ENCODE data around the gene RDH12.
A peak's percentile ranks its signal among the peaks of the same experiment; 100 is the strongest.
"Not testable (repeated sequence)": the region's sequence is repeated elsewhere in the genome, so short reads cannot be mapped to it uniquely, and the experiment has no call there.

Gene RDH12

DNA sequence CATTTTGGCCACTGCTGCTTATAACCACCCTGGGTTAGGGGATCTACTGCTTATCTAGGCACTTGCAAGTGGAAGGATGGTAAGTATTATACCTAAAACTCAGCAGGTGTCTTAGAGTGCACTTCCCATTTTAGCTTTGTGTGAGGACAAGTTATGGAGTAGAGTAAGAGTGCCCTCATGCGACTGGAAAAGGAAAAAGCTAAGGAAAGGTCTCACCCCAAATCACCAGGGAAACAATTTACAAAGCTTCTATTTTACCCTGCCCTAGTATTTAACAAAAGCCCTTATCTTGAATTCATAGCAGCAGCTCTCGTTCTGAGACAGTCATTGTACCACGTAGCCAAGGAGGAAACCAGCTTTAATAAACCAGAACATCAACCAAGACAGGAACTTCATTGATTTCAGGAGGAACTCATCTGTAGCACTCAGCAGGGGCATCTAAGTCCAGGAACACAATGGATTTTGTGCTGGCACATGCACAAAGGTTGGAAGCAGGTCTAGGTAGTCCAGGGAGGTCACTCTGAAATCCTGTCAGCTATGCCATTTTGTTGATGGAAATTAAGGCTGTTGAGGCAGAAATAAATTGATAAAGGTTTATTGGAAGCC is 2.9 kb downstream of the RDH12 start:
- peak; percentile 98 for FAIRE-seq
- DNase-seq (ENCODE audit: insufficient read length, low spot score) = peak; percentile 31

DNA sequence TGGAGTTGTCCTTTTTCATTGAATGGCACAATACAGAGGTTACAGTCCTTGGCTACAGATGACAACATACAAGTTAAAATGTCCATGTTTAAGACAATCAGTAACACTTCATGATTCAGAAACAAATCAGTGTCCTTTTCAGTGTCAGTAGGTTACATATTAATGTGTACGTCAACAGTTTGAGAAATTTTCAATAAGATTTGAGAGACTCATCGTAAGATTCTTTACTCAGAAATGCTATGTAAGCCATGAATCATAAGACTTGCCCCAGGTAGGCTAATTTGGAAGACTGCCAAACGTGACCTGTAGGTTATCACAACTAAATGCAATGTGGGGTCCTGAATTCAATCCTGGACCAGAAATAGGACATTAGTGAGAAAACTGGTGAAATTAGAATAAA is 3.5 kb downstream of the RDH12 start:
- DNase-seq (ENCODE audit: insufficient read length, low spot score) = no peak

DNA sequence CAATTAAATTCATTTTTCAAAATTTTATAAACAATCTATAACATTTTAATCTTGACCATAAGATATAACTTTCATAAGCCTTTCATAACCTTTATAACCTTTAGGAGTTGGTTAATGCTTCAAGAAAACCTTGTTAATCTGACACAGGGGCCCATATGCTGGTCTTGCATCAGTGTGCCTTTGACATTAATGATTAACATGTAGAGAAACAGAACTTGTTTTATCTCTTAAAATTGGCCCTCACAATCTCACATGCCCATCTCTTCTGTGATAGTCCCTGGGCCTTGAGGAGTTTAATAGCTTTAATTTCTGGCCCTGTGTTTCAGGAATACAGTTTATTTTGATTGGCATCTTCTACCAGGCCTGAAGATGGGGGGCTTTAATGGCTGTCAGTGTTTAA is 7.7 kb downstream of the RDH12 start:
- not testable (repeated sequence) for DNase-seq (ENCODE audit: insufficient read length, low spot score); FAIRE-seq

More for the DNA sequence above, 3.5 kb downstream of the RDH12 start:
- FAIRE-seq = no peak

DNA sequence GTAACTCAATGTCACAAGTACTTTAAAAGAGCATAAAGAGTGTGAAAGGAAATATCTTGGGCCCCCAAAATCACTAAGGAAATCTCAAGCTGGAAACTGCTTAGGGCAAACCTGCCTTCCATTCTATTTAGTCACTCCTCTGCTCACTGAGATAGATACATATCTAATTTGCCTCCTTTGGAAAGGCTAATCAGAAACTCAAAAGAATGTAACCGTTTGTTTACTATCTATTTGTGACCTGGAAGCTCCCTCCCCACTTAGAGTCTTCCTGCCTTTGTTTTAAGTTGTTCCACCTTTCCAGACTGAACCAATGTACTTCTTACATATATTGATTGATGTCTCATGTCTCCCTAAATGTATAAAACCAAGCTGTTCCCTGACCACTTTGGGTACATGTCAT is 8.1 kb downstream of the RDH12 start:
- FAIRE-seq; DNase-seq (ENCODE audit: insufficient read length, low spot score): not testable (repeated sequence)

DNA sequence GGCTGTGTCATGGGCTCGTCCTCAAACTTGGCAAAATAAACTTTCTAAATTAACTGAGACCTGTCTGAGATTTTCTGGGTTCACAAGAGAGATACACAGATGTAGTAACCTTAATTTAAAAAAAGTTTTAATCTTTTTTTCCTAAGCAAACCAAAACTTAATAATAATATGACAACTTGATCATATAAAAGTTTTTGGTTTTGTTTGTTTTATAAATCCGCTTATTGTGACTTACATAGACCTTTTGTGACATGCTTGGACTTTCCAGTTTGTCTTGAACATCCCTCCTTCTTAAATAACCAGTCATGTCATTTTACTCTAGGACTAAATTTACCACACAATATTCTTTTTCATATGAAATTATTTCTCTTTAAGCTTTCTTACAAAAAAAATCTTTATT is 8.5 kb downstream of the RDH12 start:
- FAIRE-seq (no peak), DNase-seq (ENCODE audit: insufficient read length, low spot score) (no peak)

DNA sequence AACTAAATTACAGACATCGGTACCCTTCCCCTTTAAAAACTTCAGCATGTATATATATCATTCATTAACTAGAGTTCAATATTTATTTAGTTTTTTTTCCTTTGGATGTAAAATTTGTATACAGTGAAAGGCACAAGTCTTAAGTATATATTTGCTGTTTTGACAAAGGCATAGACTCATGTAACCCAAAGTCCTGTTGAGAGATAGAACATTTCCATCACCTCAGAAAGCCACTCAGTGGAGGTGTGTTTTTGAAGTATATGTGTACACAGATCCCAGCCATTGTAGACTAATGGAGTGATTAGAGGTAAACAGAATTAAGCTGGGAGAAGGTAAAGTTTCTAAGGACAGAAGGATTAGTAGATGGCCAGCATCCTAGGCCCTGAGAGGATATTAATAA is 15.4 kb downstream of the RDH12 start:
- no peak for DNase-seq (ENCODE audit: insufficient read length, low spot score)
- no peak for FAIRE-seq

DNA sequence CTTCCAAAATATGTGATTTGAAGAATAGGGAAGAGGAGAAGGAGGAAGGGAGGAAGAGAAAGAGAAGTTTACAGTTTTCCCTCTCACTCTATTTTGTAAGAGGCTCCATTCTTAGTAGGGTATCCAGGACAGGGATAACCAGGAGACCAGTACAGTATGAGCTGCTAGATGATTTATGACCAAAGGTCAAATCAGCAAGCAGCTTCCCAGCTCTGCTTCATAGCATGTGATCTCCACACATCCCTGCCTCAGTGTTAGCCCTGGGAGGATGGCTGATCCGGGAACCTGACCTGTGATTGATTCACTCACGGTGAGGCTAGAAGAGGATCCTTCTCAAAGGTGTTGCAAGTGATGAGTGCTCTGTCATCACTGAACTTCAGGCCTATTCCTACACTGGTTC is 16.6 kb downstream of the RDH12 start:
- FAIRE-seq = no peak
- DNase-seq (ENCODE audit: insufficient read length, low spot score) = no peak

DNA sequence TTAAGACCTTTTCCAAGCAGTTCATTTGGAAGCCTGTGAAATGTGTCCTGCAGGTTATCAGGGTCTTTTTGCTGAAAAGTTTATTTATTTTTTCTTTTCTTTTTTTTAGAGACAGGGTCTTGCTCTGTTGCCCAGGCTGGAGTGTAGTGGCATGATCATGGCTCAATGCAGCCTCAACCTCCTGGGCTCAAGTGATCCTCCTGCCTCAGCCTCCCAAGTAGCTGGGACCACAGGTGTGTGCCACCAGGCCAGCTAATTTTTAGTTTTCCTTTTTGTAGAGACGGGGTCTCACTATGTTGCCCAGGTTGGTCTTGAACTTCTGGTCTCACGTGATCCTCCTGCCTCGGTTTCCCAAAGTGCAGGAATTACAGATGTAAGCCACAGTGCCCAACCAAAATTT is 17.7 kb downstream of the RDH12 start:
- not testable (repeated sequence) for DNase-seq (ENCODE audit: insufficient read length, low spot score); FAIRE-seq

DNA sequence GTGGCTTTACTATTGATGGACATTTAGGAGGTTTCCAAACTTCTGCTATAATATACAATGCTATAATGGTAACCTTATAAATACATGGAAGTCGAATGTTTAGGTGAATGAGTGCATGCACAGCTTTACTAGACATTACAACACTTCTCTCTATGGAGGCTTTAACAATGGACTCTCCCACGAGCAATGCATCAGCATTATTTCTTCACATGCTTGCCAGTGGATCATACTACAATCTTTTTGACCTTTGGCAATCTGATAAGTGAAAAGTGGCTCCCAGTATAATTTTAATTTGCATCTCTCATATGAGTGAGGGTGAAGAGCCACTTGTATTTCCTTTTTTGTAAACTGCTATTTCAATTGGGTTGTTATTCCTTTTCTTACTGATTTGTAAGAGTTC is 18.2 kb downstream of the RDH12 start:
- FAIRE-seq (no peak), DNase-seq (ENCODE audit: insufficient read length, low spot score) (no peak)

DNA sequence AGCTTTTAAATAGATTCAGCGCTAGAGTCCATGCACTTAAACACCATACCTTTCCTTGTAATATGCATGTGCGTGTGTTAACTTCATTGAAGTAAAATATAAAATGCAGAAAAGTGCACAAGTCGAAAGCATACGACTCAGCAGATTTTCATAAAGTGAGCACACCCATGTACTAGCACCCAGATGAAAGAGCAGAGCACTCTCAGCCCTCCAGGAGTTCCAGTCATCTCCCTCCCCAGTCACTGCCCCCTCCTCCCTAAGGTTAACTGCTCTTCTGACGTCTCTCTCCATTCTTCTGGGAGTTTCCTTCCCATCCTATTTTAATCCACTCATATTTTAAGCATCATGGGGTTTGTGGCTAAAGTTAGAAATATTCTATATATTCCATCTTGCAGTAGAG is 20.2 kb downstream of the RDH12 start:
- DNase-seq (ENCODE audit: insufficient read length, low spot score) (no peak), FAIRE-seq (no peak)

DNA sequence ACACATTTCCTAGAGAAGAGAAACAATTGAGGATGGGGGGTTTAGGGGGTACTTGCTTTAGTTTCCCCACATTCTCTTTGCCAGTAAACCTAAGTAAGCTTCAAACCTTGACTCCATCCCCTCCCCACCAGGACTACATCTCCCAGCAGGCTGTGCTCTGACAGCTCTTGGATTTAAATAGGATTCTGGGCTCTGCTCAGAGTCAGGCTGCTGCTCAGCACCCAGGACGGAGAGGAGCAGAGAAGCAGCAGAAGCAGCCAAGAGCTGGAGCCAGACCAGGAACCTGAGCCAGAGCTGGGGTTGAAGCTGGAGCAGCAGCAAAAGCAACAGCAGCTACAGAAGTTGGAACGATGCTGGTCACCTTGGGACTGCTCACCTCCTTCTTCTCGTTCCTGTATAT is 20.6 kb downstream of the RDH12 start:
- DNase-seq (ENCODE audit: insufficient read length, low spot score) (no peak), FAIRE-seq (no peak)

DNA sequence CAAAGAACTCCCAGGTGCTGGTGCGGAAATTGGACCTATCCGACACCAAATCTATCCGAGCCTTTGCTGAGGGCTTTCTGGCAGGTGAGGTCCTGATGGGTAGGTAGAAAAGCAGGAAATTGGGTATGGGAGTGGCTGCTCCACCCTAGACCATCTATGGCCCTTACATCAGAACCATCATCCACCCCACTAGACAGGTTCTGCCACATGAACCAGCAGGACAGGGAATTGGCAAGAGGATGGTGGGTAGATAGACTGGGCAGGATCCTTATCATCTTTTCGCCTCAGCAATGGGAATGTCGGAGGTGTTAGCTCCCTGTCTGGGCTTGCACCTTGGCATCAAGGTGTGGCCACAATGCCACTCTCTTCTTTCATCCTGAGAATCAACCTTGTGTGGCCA is 23.5 kb downstream of the RDH12 start:
- no peak for FAIRE-seq
- DNase-seq (ENCODE audit: insufficient read length, low spot score) = no peak

DNA sequence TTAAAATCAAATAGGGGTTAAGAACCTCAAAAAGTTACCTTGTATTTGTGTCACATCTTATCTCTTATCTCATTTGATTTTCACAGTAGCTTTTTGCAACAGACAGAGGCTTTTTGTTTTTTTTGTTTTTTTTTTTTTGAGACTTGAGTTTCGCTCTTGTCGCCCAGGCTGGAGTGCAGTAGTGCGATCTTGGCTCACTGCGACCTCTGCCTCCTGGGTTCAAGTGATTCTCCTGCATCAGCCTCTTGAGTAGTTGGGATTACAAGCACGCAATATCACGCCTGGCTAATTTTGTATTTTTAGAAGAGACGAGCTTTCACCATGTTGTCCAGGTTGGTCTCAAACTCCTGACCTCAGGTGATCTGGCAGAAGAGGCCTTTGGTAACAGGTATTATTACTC is 25.7 kb downstream of the RDH12 start:
- DNase-seq (ENCODE audit: insufficient read length, low spot score) (no peak), FAIRE-seq (no peak)

DNA sequence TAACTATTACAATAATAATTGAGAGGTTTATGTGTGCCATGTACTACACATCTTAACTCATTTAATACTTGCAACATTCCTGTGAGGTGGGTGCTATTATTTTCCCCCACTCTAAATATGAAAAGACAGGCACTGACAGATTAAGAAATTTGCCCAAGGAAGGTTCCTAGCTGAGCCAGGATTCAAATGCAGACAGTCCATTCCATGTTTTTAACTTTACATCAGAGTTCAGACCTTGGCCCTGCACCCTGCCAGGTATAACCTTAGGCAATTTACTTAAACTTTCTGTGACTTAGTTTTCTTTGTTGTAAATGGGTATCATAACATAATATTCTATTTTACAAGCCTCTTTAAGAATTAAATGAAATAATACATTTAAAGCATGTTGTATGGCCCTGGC is 26.6 kb downstream of the RDH12 start:
- FAIRE-seq = no peak
- no peak for DNase-seq (ENCODE audit: insufficient read length, low spot score)

DNA sequence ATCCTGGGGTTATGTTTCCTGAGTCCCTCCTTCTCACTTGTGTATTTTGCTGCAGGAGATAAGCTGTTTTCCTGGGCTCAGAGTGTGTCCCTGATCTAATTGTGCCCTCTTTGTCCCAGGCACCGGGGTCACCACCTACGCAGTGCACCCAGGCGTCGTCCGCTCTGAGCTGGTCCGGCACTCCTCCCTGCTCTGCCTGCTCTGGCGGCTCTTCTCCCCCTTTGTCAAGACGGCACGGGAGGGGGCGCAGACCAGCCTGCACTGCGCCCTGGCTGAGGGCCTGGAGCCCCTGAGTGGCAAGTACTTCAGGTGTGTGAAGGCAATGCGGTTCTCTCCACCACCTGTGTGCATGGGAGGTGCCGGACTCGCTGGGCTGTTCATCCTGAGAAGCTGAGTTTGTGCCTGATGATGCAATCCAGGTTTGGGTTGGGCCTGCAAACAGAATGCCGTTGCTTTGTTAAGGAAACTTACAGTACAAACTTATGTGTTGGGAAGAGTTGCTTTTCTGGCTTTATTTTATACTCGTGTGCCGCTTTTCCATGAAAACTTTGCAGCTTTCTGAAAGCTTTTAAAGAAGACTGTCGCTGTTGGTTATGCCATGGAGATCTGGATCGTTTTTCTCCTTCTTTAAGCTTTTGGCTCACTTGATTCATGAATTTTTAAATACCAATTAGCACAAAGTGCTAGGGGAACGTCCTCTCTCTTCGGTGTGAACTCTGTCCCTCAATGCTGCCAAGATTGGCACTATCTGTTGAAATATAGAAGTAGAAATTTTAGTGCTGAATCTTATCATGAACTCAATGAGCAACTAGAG is 27.6 kb downstream of the RDH12 start:
- FAIRE-seq (no peak), DNase-seq (ENCODE audit: insufficient read length, low spot score) (no peak)

DNA sequence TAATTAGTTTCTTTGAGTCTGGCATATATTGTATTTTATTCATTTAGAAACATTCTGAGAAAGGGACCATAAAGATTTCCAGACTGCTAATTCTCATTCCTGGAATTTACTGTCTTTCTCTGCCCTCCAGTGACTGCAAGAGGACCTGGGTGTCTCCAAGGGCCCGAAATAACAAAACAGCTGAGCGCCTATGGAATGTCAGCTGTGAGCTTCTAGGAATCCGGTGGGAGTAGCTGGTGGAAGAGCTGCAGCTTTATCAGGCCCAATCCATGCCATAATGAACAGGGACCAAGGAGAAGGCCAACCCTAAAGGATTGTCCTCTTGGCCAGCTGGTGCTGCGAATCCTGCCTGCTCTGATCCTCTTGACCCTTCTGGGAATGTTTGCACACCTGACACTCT is 31.9 kb downstream of the RDH12 start:
- FAIRE-seq (no peak), DNase-seq (ENCODE audit: insufficient read length, low spot score) (no peak)

DNA sequence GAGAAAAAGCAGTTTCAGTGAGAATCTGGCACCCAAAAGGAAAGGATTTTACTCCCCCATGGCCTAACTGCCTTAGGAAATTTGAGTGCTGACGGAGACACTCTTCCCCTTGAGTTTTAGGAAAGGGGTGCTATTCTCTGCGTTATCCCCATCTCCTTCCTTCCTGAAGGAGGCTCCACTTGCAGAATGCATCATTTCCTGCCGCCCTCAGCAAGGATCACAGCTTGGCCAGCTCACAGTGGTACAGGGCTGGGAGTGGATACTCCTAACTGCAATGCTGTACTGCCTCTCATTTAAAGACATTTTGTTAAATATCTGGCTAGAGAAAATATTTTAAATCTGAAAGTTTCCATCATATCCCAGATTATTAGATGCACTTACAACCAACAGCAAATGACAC is 33.0 kb downstream of the RDH12 start:
- FAIRE-seq (no peak), DNase-seq (ENCODE audit: insufficient read length, low spot score) (no peak)

DNA sequence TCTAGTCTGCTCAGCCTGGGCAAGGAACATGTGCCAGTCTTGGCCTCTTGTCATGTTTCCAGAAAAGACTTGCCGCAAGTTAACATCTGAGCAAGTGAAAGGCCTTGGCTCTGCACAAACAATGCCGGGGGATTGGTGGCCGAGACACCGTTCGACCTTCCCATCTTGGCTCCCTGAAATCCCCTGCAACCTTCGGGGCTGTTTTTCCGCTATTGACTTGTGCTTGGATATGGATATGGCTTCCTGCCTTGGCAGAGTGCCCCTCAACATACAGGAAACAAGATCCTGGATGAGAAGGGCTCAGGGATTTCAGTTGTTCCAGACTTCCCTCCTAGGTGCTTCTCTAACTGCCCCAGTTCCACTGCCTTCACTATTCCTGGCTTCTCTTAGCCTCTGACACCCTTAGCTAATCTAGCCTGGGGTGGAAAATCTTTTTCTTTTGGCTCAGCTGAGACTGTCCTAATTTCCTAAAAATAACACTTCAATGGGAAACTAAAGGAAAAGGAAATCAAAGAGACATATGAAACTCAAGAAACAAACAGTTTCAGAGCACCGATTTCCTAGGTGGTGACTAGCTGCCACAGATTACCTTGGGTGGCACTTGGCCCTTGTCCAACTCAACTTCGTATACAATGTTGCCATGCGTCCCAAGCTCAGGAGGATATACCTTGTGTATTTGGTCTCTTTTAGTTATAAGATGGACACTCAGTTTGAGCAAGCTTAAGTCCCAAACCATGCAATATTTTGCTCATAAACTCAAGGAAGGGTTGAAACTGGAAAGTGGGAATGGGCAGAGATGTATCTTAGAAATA is 33.9 kb downstream of the RDH12 start:
- FAIRE-seq = no peak
- DNase-seq (ENCODE audit: insufficient read length, low spot score) = no peak

DNA sequence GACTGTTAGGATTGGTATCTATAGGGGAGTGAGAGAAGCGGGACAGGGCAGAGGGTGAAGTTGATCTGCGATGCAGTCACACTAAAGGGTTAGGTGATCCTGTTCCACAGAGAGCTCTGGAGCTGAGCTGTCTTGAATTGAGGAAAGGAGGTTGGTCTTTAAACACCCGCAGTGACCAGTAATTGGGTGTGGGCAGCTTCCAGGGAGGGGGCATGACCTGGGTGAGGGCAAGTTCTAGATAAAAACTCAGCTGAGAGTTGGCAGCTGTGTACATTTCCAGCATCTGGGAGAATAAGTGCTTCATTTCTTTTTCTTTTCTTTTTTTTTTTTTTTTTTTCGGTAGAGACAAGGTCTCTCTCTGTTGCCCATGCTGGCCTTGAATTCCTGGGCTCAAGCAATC is 35.1 kb downstream of the RDH12 start:
- FAIRE-seq = no peak
- no peak for DNase-seq (ENCODE audit: insufficient read length, low spot score)

DNA sequence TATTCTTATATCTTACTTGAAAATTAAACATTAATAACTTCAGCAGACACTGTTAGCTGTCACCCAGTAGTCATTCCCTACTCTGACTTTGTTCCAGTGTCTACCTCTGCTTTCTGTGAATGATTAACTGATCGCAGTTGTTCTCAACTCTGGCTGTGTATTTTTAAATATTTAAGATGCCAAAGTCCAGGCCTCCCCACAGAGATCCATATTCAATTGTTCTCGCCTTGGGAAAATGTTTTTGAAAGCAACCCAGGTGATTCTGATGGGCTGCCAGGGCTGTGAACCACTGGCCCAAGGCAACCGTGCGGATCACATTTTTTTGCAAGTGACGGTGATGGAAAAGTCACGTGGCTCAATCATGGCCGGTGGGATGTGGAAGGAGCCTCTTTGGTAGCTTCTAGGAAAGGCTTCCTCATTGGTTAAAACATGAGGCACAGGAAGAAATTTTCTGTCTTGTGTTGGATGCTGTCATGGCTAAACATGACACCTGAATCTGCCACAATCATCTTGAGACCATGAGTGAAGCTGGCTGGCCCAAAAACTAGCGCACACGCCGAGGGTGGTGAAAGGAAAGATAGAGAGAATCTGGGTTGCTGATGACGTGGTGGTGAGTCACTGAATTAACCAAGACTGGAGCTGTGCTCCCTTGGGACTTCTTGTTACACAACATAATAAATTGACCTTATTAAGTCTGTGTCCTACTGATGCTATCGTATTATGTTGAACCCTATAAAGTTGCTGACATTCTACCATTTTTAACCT is 37.2 kb downstream of the RDH12 start:
- no peak for DNase-seq (ENCODE audit: insufficient read length, low spot score)

DNA sequence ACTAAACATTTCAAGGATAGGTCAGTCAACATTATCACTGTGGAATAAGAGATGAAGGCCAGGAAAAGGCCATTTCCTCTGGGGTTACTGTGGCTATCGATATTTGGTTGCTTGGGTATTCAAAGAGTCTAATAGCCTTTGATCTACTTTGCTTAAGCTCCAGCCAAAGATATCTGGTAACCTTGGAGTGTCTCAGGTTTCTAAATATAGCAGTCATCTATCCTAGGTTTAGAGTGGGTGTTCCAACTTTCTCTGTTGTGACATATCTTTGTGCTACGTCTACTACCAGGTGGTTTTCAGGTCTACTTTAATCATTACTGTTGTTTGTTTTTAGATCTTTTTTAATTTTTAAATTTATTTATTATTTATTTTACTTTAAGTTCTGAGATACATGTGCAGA is 42.4 kb downstream of the RDH12 start:
- no peak for DNase-seq (ENCODE audit: insufficient read length, low spot score)
- FAIRE-seq = no peak

More for the DNA sequence above, 37.2 kb downstream of the RDH12 start:
- FAIRE-seq = no peak
